HT-29 (cell line): ENCODE results near the gene CRACDL. TPM values are rescaled to one million over a fixed set of nuclear protein-coding genes. Genes with fewer than 3 reads are reported as not detected.
"Not testable (repeated sequence)": the region's sequence is repeated elsewhere in the genome, so short reads cannot be mapped to it uniquely, and the experiment has no call there.

Experiments used
- DNase-seq: peaks from one replicate; pipeline ENCODE4 v3.0.0-alpha.2; 2015; ENCODE audit warnings: low spot score
- total RNA-seq: library from RNA; depleted of rRNA; stranded (reverse); fragments of >200 nt; shearing (Covaris generic); gene quantifications from 2 replicates; pipeline ENCODE4 v1.2.3, GENCODE V29; 2014

CRACDL gene
- total RNA-seq, 1 experiment from 2014 or later, result 7.6 TPM

- no peak for DNase-seq
These were observed 27.8 kb downstream of the CRACDL start for GRCh38 chr2:98907966-98908905.

- no peak for DNase-seq
These were observed 28.6 kb downstream of the CRACDL start for GRCh38 chr2:98907385-98907784.

- no peak for DNase-seq
These were observed 32.1 kb downstream of the CRACDL start for GRCh38 chr2:98903767-98904485.

GRCh38 chr2:98903064-98903355 lies 33.0 kb downstream of the CRACDL start:
- no peak for DNase-seq

GRCh38 chr2:98902209-98903063 lies 33.6 kb downstream of the CRACDL start:
- no peak for DNase-seq

- DNase-seq, result no peak
These were observed 34.3 kb downstream of the CRACDL start for GRCh38 chr2:98901702-98902101.

- DNase-seq, result no peak
These were observed 34.7 kb downstream of the CRACDL start for GRCh38 chr2:98901291-98901690.

GRCh38 chr2:98900721-98901120 lies 35.3 kb downstream of the CRACDL start:
- no peak for DNase-seq

- DNase-seq, result not testable (repeated sequence)
These were observed 36.3 kb downstream of the CRACDL start for GRCh38 chr2:98899703-98900078.

- no peak for DNase-seq
These were observed 36.9 kb downstream of the CRACDL start for GRCh38 chr2:98899041-98899702.

GRCh38 chr2:98898423-98898841 lies 37.6 kb downstream of the CRACDL start:
- no peak for DNase-seq

- no peak for DNase-seq
These were observed 38.3 kb downstream of the CRACDL start for GRCh38 chr2:98897746-98898145.

- DNase-seq, result no peak
These were observed 39.1 kb downstream of the CRACDL start for GRCh38 chr2:98896944-98897343.

GRCh38 chr2:98896416-98896815 lies 39.6 kb downstream of the CRACDL start:
- DNase-seq, result no peak

GRCh38 chr2:98895901-98896300 lies 40.1 kb downstream of the CRACDL start:
- no peak for DNase-seq

GRCh38 chr2:98895221-98895620 lies 40.8 kb downstream of the CRACDL start:
- no peak for DNase-seq

- no peak for DNase-seq
These were observed 41.6 kb downstream of the CRACDL start for GRCh38 chr2:98894331-98895000.

- no peak for DNase-seq
These were observed 42.1 kb downstream of the CRACDL start for GRCh38 chr2:98893911-98894321.

GRCh38 chr2:98892871-98893270 lies 43.2 kb downstream of the CRACDL start:
- no peak for DNase-seq

- DNase-seq, result no peak
These were observed 44.4 kb downstream of the CRACDL start for GRCh38 chr2:98891591-98891990.

GRCh38 chr2:98886066-98886554 lies 49.9 kb downstream of the CRACDL start:
- no peak for DNase-seq
